GM10266 (cell line): Measurements from ENCODE around the gene RGL2.

Experiments
- DNase-seq: peaks from one replicate; pipeline ENCODE4 v3.0.0; 2012; ENCODE audit errors: extremely low spot score
- TF ChIP-seq, protein P1 (sequence below): IDR thresholded peaks from 2 replicates; pipeline ENCODE4 v1.5.1; 2012; ENCODE audit warnings: mild to moderate bottlenecking, low read depth; ENCODE audit not compliant: control insufficient read depth, insufficient read depth; ENCODE audit errors: missing control alignments

RGL2 gene

DNA sequence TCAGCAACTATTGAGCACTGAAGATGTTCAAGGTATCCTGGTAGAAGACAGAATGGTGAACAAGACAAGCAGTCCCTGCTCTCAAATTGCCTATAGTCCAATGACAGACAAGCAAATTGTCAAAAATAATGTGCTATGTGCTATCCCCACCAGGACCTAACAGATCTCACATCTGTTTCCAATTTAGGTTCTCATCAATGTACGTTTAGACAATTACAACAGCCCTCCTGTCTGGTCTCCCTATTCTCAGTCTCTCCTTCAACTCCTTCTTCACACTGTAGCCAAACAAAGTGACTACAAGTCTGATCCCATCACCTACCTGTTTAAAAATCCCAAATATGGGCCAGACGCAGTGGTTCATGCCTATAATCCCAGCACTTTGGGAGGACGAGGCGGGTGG, 7.6 kb upstream of the RGL2 start:
- TF ChIP-seq, protein P1, sequence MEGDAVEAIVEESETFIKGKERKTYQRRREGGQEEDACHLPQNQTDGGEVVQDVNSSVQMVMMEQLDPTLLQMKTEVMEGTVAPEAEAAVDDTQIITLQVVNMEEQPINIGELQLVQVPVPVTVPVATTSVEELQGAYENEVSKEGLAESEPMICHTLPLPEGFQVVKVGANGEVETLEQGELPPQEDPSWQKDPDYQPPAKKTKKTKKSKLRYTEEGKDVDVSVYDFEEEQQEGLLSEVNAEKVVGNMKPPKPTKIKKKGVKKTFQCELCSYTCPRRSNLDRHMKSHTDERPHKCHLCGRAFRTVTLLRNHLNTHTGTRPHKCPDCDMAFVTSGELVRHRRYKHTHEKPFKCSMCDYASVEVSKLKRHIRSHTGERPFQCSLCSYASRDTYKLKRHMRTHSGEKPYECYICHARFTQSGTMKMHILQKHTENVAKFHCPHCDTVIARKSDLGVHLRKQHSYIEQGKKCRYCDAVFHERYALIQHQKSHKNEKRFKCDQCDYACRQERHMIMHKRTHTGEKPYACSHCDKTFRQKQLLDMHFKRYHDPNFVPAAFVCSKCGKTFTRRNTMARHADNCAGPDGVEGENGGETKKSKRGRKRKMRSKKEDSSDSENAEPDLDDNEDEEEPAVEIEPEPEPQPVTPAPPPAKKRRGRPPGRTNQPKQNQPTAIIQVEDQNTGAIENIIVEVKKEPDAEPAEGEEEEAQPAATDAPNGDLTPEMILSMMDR = no peak
- no peak for DNase-seq

DNA sequence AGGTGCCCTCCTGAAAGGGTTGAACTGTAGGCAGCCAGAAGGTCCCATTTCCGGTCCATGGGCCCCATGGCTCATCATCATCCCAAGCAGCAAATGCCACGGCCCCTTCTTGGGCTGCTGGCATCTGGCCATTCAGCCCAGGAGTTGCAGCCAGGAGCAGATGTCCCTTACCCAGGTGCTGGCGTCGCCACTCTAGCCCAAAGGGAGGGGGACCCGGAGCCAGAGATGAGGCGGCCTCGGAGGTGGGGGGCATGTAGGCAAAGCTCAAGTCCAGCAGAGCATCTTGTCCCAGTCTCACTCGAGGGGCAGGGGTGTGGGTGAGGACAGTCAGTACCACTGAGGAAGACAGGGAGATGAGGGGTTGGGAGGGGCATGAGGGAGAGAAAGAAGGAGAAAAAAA, 6.3 kb upstream of the RGL2 start:
- no peak for DNase-seq
- TF ChIP-seq, protein P1 = no peak

DNA sequence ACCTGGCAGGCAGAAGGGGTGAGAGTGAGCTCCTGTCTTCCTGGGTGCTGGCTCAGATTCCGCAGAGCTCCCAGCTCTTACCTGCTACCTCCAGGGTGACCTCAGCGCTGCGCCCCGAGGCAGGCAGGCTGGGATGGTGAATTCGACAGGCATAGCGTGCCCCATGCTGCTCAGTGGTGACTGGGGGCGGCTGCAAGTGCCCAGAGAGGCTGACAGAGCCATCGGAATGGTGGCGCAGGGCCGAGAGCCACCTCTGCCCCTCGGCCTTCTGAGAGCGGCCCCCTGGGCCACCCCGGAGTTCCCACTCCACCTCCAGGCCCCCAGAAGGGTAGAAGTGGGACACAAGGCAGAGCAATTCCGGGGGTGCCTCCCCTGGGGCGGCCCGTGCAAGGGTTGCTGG, 5.5 kb upstream of the RGL2 start:
- DNase-seq = no peak
- TF ChIP-seq, protein P1 = no peak

DNA sequence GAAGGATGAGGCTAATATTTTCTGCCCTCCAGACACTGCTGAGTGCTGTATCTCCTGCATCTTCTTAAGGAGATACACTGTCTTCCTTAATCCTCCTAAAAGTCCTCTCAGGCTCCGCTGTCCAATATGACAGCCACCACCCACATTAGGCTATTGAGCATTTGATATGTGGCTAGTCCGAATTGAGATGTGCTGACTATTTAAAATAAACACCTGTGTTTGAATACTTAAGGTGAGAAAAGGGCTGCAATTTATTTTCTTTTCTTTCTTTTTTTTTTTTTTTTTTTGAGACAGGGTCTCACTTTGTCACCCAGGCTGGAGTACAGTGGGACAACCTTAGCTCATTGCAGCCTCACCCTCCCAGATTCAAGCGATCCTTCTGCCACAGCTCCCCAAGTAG, 3.1 kb upstream of the RGL2 start:
- DNase-seq = no peak
- TF ChIP-seq, protein P1 = no peak

DNA sequence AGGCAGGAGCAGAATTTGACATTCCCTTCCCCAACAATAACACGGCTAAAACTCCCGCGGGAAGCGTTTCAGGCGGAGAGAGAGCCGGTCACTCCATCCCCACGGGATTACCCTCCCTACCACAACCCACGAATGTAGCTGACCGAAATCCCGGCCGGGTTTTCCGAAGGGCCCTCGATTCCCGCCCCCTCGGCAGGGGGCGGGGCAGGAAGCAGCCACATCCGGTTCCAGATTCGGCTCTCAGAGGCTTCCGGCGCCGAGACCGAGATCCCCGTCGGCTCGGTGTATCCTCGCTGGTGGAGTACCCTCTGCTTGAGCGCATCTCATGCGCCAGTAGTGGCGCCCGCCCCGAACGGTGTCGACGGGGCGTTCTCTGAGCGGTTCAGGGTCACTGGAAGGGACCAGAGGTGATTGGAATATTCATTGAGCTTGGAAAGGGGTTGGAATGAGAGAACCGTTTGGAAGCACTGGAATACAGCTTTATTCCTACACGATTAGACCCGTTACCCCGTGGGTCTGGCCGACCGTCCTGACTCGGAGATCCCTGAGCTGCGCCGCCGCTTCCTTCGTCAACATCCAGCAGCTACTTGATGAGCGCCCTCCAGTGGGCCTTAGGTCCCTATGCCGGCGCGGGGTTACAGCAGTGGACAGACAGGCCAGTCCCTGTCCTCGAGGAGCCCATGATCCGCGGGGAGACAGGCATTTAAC, 649 bp upstream of the RGL2 start:
- TF ChIP-seq, protein P1 = peak; percentile 72
- DNase-seq = peak; percentile 88

DNA sequence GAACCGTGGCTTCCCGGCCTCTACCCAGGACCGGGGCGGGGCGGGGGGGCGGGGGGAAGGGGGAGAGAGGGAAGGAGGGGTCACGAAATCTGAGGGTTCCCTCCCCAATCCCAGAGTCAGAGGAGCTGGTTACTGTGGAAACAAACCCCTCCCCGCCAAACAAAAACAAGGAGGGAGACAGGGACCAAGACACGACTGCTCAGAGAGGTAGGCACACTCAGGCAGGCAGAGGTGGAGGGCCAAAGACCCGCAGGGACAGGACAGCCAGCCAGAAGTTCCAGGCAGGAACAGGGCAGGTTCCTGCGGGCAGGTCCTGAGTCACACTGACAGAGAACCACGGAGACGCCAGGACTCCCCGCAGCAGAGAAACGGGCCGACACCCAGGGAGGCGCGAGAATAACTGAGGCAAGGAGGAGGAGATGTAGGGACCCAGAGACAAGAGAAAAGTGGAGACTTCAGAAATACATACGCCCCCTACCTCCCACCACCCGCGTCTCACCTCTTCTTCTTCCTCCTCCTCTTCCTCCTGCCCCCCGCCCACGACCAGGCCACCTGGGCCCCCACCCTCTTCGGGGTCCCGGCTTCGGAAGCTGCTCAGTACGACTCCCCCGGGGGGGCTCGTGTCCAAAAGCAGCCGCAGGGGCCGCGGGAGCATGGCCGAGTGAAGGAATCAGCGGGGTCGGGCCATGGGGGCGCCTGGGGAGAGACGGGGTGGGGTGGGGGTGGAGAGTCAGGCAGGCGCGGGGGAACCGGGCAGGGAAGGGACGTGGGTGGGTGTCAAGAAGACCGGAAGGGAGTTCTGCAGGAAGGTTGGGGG, 578 bp downstream of the RGL2 start:
- TF ChIP-seq, protein P1 = peak; percentile 12
- peak; percentile 84 for DNase-seq

DNA sequence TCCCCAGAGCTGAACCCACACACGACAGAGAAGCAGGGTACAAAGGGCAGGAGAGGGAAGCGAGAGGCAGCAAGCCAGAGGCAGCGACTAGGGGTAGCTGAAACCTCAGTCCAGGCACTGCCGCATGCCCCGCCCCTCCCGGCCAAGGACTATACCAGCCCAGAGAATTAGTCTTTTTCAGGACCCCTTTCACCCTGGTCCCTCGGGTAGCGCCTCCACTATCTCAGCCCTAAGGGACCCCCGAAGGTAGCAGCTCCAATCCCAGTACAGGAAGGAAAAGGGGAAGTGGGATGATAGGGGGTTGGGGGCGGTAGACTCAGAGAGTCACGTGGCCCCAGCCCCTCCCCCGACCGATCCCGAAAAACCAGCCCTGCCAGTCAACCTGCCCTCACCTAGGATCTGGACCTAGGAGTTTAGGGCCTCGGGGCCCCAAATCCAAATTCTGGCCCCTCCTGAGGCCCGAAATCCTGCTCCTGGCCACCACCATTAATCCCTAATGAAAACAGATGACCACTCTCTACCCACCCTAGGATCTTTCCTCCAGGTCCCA, 1.3 kb downstream of the RGL2 start:
- TF ChIP-seq, protein P1 = no peak
- DNase-seq = no peak
